HG03439 (cell line): ENCODE data around the gene SEL1L3.
"Not testable (repeated sequence)": the region's sequence is repeated elsewhere in the genome, so short reads cannot be mapped to it uniquely, and the experiment has no call there.

Source experiments
- ATAC-seq: cut with Tn5 transposase; IDR thresholded peaks from one replicate; pipeline ENCODE4 v1.9.1; 2021; ENCODE audit warnings: mild to moderate bottlenecking, moderate library complexity; ENCODE audit not compliant: unreplicated experiment

Gene SEL1L3

DNA sequence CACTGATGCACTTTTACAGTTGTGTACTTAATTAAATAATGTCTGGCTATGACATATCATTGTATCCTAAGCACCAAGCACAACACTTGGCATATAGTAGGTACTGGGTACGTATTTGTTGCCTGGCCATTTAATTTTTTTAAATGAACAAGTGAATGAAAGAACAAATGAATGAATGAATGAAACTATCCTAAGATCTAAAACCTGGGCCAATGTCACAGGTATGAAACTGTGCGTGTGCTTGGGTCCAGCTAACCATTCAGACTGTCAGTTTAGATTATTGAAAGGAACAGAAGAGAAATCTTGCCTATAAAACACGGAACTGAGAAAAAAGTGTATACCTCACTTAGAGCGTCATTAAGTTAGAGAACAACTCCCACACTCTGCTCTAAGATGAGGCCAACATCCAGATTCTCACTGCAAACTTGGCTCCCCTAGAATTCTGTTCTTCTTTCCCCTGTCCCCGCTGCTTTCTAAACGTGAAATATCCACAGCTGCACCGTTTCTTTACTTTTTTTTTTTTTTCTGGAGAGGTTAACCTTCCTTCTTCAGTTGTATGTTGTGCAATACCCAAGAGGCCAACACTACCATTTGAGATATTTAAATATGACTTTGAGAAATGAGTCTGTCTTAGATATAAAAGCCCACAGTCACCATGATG lies 17.3 kb upstream of the SEL1L3 start:
- ATAC-seq: peak; percentile 35

DNA sequence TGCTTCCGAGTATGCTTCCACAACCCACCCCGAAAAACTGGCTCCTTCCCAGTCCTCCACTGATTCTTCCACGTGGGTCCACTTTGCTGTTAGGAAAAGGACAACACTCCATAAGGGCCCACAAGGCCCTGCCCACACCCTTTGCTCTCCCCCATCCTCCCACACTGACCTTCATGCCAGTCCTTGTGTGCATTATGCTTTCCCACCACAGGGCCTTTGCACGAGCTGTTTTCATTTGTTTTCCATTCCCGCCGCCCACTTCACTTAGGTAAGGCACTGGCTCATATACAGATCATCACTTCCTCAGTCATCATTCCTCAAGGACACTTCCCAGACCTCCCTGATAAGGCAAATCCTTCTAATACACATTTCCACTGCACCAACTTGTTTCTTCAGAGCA lies 16.8 kb upstream of the SEL1L3 start:
- no peak for ATAC-seq

GRCh38 chr4:25879091-25879584 lies 16.4 kb upstream of the SEL1L3 start:
- no peak for ATAC-seq

DNA sequence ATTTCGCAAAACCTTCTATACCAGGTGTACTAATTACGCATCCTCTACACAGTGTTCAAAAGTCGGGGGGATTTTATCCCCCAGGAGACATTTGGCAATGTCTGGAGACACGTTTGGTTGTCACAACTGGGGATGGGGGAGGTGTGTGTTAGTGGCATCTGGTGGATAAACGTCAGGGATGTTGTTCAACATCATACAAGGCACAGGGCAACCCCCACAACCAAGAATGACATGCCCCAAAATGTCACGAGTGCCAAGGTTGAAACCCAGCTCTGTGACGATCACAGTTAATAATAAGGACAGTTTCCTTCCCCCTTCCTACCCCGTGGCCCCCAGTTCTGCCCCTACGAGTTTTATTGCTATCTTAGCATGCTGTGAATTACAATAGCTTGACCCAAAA lies 15.9 kb upstream of the SEL1L3 start:
- no peak for ATAC-seq

DNA sequence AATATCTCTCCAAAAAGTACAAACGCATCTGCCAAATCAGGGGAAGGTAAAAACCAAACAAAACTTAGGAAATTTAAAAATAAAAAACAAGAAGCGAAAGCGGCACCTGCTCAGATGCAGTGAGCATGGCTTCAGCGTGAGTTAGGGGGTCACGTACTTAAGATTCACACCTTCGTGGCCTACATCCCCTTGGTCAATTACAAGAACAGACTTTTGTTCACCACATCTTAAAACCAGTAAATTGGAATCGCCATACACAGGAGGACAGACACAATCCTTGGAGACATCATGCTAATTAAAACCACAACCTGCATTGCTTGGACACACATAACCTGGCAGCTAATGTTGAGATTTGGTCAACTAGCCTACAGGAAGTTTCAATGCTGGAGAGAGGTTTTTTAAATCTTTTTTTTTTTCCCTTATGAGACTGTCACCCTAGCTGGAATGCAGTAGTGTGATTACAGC lies 12.5 kb upstream of the SEL1L3 start:
- ATAC-seq: peak; percentile 51

DNA sequence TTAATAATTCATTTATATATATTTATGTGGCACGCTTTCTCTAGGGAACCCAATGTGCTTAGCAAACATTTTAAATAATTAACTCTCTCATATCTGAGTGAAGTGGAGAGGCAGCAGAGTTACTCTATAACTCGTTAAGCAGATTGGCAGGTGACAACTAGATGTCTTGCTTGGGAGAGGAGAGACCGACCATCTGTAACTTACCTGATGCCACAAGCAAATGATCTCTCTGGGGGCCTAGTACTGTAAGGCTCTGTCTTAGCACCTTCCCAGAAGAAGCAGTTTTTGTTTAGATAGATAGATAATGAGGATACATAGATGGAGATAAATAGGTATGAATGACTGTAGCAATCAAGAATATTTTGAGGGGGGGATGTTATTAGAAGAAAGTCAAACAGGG lies 11.9 kb upstream of the SEL1L3 start:
- no peak for ATAC-seq

DNA sequence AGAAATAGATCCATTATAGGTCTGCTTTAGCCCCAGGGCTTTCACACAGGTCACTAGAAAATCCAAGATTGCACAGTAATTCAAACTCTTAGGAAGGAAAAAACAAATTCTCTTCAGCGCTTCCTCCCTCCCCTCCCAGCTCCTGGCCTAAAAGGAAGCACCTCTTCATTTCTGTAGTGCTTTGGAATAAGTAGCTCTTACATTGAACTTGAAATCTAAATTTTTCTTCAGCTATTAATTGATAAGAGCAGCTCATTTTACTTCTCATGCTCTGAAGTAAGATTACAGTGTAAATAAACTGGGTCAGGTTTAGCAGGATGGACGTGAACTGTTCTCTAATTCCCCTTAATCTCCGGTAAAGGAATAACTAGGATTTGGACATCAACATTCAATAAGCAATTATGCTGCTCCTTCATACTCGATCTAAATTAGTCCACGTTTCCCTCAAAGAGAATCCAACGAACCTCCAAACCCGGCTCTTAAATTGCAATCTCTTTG lies 10.9 kb upstream of the SEL1L3 start:
- ATAC-seq: no peak

- ATAC-seq: no peak
These were observed 10.3 kb upstream of the SEL1L3 start for GRCh38 chr4:25872851-25873631.

- ATAC-seq: no peak
These were observed 7.3 kb upstream of the SEL1L3 start for GRCh38 chr4:25870081-25870480.

GRCh38 chr4:25867781-25868294 lies 5.0 kb upstream of the SEL1L3 start:
- no peak for ATAC-seq

- ATAC-seq: not testable (repeated sequence)
These were observed 3.6 kb upstream of the SEL1L3 start for GRCh38 chr4:25866401-25866800.

DNA sequence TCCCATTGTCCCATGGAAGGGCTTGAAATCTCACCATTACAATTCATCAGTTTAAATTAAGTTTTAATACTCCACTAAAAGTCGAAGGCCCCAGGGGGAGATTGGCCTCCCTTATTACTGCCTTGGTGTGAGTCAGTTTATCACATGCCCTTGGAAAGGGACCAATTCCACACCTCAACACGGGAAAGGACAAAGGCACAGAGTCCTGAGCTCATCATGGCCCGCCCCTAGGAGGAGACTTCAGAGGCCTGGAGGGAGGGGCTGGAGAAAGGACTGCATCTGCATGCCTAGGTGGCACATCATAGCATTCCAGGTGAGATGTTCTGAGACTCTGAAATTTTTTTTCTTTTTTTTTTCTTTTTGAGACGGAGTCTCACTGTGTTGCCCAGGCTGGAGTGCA lies 2.8 kb upstream of the SEL1L3 start:
- ATAC-seq: no peak

- ATAC-seq: no peak
These were observed 1.1 kb upstream of the SEL1L3 start for GRCh38 chr4:25863831-25864418.

- ATAC-seq: no peak
These were observed 578 bp upstream of the SEL1L3 start for GRCh38 chr4:25863347-25863784.

DNA sequence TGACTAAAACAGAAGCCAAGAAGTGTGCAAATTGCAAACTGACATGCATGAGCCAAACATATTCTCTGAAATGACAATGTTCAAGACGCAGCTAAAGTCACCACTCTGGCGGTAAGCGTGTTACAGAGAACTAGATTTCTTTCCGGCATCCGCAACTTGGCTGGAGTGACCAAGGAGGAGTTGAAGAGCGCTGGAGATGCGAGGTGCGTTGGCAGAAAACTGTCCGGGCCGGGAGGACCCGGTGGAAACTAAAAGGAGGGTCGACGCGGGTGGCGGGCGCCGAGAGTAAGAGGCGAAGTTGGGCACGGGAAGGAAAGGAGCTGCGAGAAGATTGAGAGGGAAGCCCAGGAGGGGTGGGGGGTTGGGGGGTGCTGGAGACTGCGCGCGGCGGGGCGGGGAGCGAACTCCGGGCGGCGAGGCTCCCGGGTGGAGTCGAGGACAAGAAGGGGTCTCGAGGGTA lies 807 bp downstream of the SEL1L3 start:
- ATAC-seq: peak; percentile 15

DNA sequence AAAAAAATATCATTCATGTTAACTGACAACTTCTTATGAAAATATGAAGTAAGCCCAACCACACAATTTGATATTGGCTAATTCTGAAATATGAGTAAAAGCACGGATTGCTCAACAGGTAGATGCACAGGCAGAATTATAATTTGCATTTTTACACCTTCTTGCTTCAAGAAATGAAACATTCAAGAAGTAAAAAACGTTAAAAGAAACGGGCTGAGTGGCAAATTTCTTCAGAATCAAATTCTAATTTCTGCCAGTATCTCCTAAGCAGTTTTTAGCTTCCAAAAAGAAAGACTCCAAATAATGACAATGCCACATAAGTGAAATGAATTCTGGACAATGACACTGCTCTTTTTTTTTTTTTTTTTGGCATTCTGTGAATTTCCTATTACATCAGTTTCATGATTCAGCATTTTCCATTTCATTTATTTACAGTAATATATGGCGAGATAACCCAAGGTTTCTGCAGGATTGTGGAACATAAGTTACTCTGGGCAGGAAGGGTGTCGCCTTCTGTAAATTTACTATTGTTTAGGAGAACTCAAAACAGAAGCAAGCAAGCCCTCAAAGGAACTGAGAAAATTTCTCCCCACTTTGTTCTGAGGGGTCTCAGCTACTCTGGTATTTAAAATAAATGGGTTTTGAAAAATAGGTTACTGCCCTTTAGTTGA lies 1.4 kb downstream of the SEL1L3 start:
- no peak for ATAC-seq

DNA sequence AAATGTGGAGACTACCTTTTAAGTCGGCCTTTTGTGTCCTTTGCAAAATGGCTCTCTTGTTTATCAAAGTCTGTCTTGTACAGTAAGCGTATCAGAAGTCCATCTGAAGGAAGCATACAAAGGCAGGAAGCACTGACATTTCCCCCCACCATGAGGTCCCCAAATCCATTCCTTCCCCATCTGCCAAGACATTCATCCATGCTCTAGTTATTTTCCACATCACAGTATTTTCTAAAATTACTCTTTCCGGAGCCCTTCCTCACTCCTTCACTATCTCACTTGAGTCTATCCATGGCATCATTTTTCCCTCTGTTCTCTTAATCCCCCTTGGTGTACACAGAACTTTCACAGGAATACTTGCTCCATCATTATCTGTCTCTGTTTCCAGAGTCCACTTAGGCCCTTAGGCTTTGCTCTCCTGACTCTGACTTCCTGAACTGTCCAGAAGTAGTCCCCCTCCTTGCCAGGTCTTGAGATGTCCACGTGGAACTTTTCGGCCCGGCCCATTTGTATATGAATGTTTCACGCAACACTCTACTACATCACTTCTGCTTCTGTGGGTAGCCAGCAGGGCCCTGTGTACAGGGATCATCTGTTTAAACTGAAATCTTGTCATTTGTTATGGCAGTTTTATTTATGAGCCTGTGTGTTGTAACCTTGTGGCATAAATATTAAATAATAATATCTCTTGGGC lies 2.1 kb downstream of the SEL1L3 start:
- ATAC-seq: no peak

DNA sequence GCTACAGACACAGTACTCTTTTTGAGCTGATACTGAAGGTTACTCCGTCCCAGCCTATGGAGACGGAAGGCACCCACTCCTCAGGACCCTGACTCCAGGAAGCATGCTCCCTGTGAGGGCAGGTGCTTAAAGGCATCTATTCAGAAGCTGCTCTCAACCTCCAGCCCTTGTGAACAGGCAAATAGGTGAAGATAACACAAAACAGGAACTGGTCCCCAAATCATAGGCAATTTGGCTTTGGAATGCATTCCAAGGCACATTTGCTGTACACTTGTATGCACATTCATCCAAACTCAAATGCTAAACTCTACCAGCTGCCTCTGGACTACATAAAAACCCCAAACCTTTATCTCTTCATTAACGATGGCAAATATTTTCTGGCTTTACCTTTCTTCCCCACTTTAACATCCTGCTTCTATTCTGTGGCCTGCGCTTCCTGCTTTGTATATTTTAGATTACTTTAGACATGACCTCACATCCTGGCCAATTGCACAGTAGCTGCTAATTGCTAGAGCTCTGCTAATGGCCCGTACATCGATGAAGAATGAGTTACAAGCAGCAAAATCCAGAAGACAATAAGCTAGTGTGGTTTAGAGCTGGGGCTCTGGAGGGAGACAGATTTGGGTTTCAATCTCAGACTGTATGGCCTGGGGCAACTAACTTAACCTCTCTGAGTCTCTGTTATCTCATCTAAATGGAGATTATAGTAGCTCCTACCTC lies 3.2 kb downstream of the SEL1L3 start:
- no peak for ATAC-seq

GRCh38 chr4:25857851-25858400 lies 4.9 kb downstream of the SEL1L3 start:
- no peak for ATAC-seq
